ENCODE measurements around the gene SNRPD2.
A peak's percentile ranks its signal among the peaks of the same experiment; 100 is the strongest.
"Not testable (repeated sequence)": the region's sequence is repeated elsewhere in the genome, so short reads cannot be mapped to it uniquely, and the experiment has no call there.

The SNRPD2 gene

GRCh38 chr19:45691516-45692186 is at the start of gene SNRPD2:
Gene SNRPD2, minus strand, starts transcription at chr19:45691953. Its CDS starts 65 bp downstream, at chr19:45691888.
- DNase-seq (ENCODE audit: low read depth in 3 of 3, low spot score in 1 of 3) = peak; percentile 78 to 87 (median 83)

- no peak for DNase-seq (ENCODE audit: low read depth in 3 of 3, low spot score in 1 of 3)
Measured at GRCh38 chr19:45739498-45740439, 48.0 kb upstream of the SNRPD2 start.

- no peak for DNase-seq (ENCODE audit: low read depth in 3 of 3, low spot score in 1 of 3)
Measured at GRCh38 chr19:45733160-45733810, 41.5 kb upstream of the SNRPD2 start, which contains the start of gene MEIOSIN. Gene MEIOSIN, plus strand, starts transcription at chr19:45733439. Its CDS starts 1,938 bp downstream, at chr19:45735377.

GRCh38 chr19:45730368-45731288 is 38.9 kb upstream of the SNRPD2 start, which contains the start of gene FBXO46:
Gene FBXO46, minus strand, starts transcription at chr19:45730896. Its CDS starts 17,401 bp downstream, at chr19:45713495.
- peak; percentile 82 to 86 (median 83) for DNase-seq (ENCODE audit: low read depth in 3 of 3, low spot score in 1 of 3)

GRCh38 chr19:45729800-45730290 is 38.1 kb upstream of the SNRPD2 start:
- no peak for DNase-seq (ENCODE audit: low read depth in 3 of 3, low spot score in 1 of 3)

GRCh38 chr19:45728683-45729082 is 36.9 kb upstream of the SNRPD2 start:
- not testable (repeated sequence) for DNase-seq (ENCODE audit: low read depth in 3 of 3, low spot score in 1 of 3)

- not testable (repeated sequence) for DNase-seq (ENCODE audit: low read depth in 3 of 3, low spot score in 1 of 3)
Measured at GRCh38 chr19:45720065-45720464, 28.3 kb upstream of the SNRPD2 start.

GRCh38 chr19:45717983-45718650 is 26.4 kb upstream of the SNRPD2 start:
- DNase-seq (ENCODE audit: low read depth in 3 of 3, low spot score in 1 of 3) = no peak

GRCh38 chr19:45717131-45717982 is 25.6 kb upstream of the SNRPD2 start:
- DNase-seq (ENCODE audit: low read depth in 3 of 3, low spot score in 1 of 3) = peak; percentile 88 to 97 (median 94)

GRCh38 chr19:45716359-45717130 is 24.8 kb upstream of the SNRPD2 start:
- no peak for DNase-seq (ENCODE audit: low read depth in 3 of 3, low spot score in 1 of 3)

- no peak for DNase-seq (ENCODE audit: low read depth in 3 of 3, low spot score in 1 of 3)
Measured at GRCh38 chr19:45715139-45715538, 23.4 kb upstream of the SNRPD2 start.

- DNase-seq (ENCODE audit: low read depth in 3 of 3, low spot score in 1 of 3) = no peak
Measured at GRCh38 chr19:45713141-45713540, 21.4 kb upstream of the SNRPD2 start.

GRCh38 chr19:45712699-45713067 is 20.9 kb upstream of the SNRPD2 start:
- no peak for DNase-seq (ENCODE audit: low read depth in 3 of 3, low spot score in 1 of 3)

GRCh38 chr19:45711851-45712698 is 20.3 kb upstream of the SNRPD2 start:
- no peak for DNase-seq (ENCODE audit: low read depth in 3 of 3, low spot score in 1 of 3)

- DNase-seq (ENCODE audit: low read depth in 3 of 3, low spot score in 1 of 3) = no peak
Measured at GRCh38 chr19:45710356-45711130, 18.8 kb upstream of the SNRPD2 start.

GRCh38 chr19:45705710-45706415 is 14.1 kb upstream of the SNRPD2 start:
- DNase-seq (ENCODE audit: low read depth in 3 of 3, low spot score in 1 of 3) = no peak

Measured in stimulated activated CD4-positive, alpha-beta T cell treated with anti-CD3 and anti-CD28 coated beads, TNF-alpha, amount 100 ng/mL, for 1 hour (primary cell).